ENCODE measurements around the gene PLCE1. TPM values are rescaled to one million over a fixed set of nuclear protein-coding genes. Genes with fewer than 3 reads are reported as not detected.

PLCE1 gene
- total and polyA plus RNA-seq, 2 of the 4 experiments (the other 2 are of a cell fraction), result 2.2 to 4.5 TPM

DNA sequence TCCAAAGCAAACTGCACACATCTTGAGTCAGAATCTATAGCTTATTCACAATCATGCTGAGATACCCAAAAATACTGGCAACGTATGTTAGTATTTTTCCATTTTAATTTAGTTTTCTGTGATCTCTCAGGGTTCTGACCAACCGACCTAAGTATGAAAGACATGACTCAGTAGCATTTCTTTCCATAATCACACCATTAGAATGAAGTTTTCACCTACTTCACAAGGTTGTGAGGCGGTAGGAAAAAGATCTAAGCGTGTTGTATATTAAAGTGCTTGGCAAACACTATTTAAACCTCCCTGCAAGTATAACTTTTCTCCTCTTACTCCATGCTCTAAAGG lies 49.1 kb downstream of the PLCE1 start:
- ATAC-seq (ENCODE audit: low read depth) (no peak), DNase-seq (no peak)
- Histone ChIP-seq H2AFZ (replicated peaks; ENCODE audit: low read length, poor library complexity) (no peak overlapping the region), H2BK120ac (ENCODE audit: low read depth, low read length) (no peak overlapping the region), H3K9me3 (ENCODE audit: control insufficient read depth, insufficient read depth, low read length) (no peaks in the 10 kb centered on the region), H2BK5ac (ENCODE audit: low read depth, low read length, poor library complexity, severe bottlenecking) (no peak overlapping the region), H3K27me3 (ENCODE audit: control insufficient read depth, insufficient read depth, low read length) (no peaks in the 10 kb centered on the region), H4K20me1 (ENCODE audit: insufficient read depth, low read length) (no peaks in the 10 kb centered on the region), H3K4ac (ENCODE audit: low read depth, low read length) (no peak overlapping the region), H3K79me1 (ENCODE audit: low read depth in 1 of 2, low read length in 2 of 2) (no peaks in the 10 kb centered on the region), H2AK5ac (ENCODE audit: low read depth, low read length) (no peak overlapping the region), H4K91ac (ENCODE audit: insufficient read depth, low read depth, low read length) (no peak overlapping the region), H3K23ac (ENCODE audit: low read depth, low read length) (no peak overlapping the region), H3K18ac (ENCODE audit: low read depth, low read length) (no peak overlapping the region), H3K9ac (ENCODE audit: low read depth, low read length) (no peak overlapping the region), H2BK20ac (ENCODE audit: low read depth, low read length) (no peak overlapping the region), H3K4me3 (ENCODE audit: insufficient read depth, low read depth, low read length) (no peak overlapping the region), H3K9me1 (ENCODE audit: insufficient read depth, low read length) (0 out of 2 replicates have a peak, but pooled peaks cover 3% of the 10 kb centered on the region), H2AK9ac (replicated peaks; ENCODE audit: low read depth, low read length, poor library complexity) (no peak overlapping the region), H3K4me2 (ENCODE audit: low read depth, low read length) (no peak overlapping the region), H3K4me1 (ENCODE audit: control insufficient read depth, insufficient read depth, low read length) (peaks cover 2% of the 10 kb centered on the region), H4K8ac (ENCODE audit: low read depth in 2 of 2, low read length in 2 of 2) (no peak overlapping the region), H3K56ac (ENCODE audit: extremely low read depth, insufficient read depth, low read length) (no peak overlapping the region), H3K27ac (ENCODE audit: insufficient read depth, low read length) (no peak overlapping the region), H4K5ac (ENCODE audit: low read depth, low read length) (no peak overlapping the region), H3K14ac (replicated peaks; ENCODE audit: low read depth, low read length) (no peak overlapping the region), H3K36me3 (ENCODE audit: control insufficient read depth, insufficient read depth, low read length) (no peaks in the 10 kb centered on the region), H2BK15ac (ENCODE audit: low read depth, low read length) (no peak overlapping the region)
- CTCF ChIA-PET, result no interaction called here
- BruUV-seq (replicated peaks), result no TSS peak
- in situ Hi-C loops (cut with MboI; ENCODE audit: low sequenced_read_pairs), result no loop called here
- TF ChIP-seq POLR2A (IDR thresholded peaks at IDR 0.05; ENCODE audit: low read depth, low read length), result no peak
- TF ChIP-seq SMC3 (IDR thresholded peaks at IDR 0.05; ENCODE audit: low read depth, low read length), result no peak
- TF ChIP-seq CHD1 (IDR thresholded peaks at IDR 0.05; ENCODE audit: low read depth, low read length), result no peak
- no peak for TF ChIP-seq NFE2L2 (IDR thresholded peaks at IDR 0.05; ENCODE audit: low read depth, low read length)
- TF ChIP-seq MAFK (IDR thresholded peaks at IDR 0.05; ENCODE audit: low read depth, low read length), result no peak
- no peak for TF ChIP-seq RAD21 (IDR thresholded peaks at IDR 0.05; ENCODE audit: low read length)
- TF ChIP-seq BHLHE40 (IDR thresholded peaks at IDR 0.05; ENCODE audit: low read depth, low read length), result no peak
- TF ChIP-seq, protein P1, sequence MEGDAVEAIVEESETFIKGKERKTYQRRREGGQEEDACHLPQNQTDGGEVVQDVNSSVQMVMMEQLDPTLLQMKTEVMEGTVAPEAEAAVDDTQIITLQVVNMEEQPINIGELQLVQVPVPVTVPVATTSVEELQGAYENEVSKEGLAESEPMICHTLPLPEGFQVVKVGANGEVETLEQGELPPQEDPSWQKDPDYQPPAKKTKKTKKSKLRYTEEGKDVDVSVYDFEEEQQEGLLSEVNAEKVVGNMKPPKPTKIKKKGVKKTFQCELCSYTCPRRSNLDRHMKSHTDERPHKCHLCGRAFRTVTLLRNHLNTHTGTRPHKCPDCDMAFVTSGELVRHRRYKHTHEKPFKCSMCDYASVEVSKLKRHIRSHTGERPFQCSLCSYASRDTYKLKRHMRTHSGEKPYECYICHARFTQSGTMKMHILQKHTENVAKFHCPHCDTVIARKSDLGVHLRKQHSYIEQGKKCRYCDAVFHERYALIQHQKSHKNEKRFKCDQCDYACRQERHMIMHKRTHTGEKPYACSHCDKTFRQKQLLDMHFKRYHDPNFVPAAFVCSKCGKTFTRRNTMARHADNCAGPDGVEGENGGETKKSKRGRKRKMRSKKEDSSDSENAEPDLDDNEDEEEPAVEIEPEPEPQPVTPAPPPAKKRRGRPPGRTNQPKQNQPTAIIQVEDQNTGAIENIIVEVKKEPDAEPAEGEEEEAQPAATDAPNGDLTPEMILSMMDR (conservative IDR thresholded peaks at IDR 0.05; ENCODE audit: low read depth, low read length), result no peak
- TF ChIP-seq RCOR1 (IDR thresholded peaks at IDR 0.05; ENCODE audit: insufficient replicate concordance, low read length), result no peak
- intact Hi-C loops (cut with micrococcal nuclease), result no loop called here
- POLR2A ChIA-PET (ENCODE audit: unreplicated experiment), result interaction anchor here (0.6 kb wide), 1 partner anchor 10 kb away, joined by 3 read pairs; no protein-coding TSS in a partner anchor
- dilution Hi-C loops (cut with HindIII; ENCODE audit: low sequenced_read_pairs, unreplicated experiment), result no loop called here
- WGBS, 2 experiments (ENCODE audit: extremely low coverage in 2 of 2, insufficient read length in 1 of 2), result no CpG with 5 or more reads among the region's 4 CpGs

Other genes with a start within 250 kb of the PLCE1 start
- not detected in 2 replicates for gene LGI1, start 236.0 kb upstream of the PLCE1 start, total RNA-seq (2012; rRNA removed)
- gene LGI1, start 236.0 kb upstream of the PLCE1 start, polyA plus RNA-seq (2012; rRNA removed), result not detected in 2 replicates
- 2.7 and 3.9 TPM in 2 replicates for gene SLC35G1, start 100.0 kb upstream of the PLCE1 start, total RNA-seq (2012; rRNA removed)
- 2.6 and 3.7 TPM in 2 replicates for gene SLC35G1, start 100.0 kb upstream of the PLCE1 start, polyA plus RNA-seq (2012; rRNA removed)